Lower leg skin (tissue), 3 donors: Measurements from ENCODE around the gene MRPS30.
"Not testable (repeated sequence)": the region's sequence is repeated elsewhere in the genome, so short reads cannot be mapped to it uniquely, and the experiment has no call there.

Source experiments
- CTCF ChIP-seq, 3 donors: fragments of 450-650 bp; IDR thresholded peaks; one replicate each; pipeline ENCODE4 v1.5.1; 2016; ENCODE audit warnings: antibody characterized with exemption in 3 of 3, mild to moderate bottlenecking in 3 of 3, moderate library complexity in 2 of 3
- POLR2A ChIP-seq, 2 donors: fragments of 450-650 bp; IDR thresholded peaks; one replicate each; pipeline ENCODE4 v1.6.1; 2016 to 2017; ENCODE audit warnings: antibody characterized with exemption in 2 of 2, mild to moderate bottlenecking in 1 of 2, moderate library complexity in 1 of 2

- not testable (repeated sequence) for TF ChIP-seq CTCF, POLR2A (IDR thresholded peaks at IDR 0.05)
Observed at GRCh38 chr5:44789372-44789995, 19.3 kb upstream of the MRPS30 start.
